RWPE2 (cell line): ENCODE data around the gene USP33.
"Not testable (repeated sequence)": the region's sequence is repeated elsewhere in the genome, so short reads cannot be mapped to it uniquely, and the experiment has no call there.

ENCODE experiments used
- ATAC-seq: fragments of 200-7000 bp; cut with Tn5 transposase; 3 replicates; pipeline ENCODE4 v1.9.1; 2021; ENCODE audit warnings: low read depth
- DNase-seq: peaks from one replicate; pipeline ENCODE4 v3.0.0-alpha.2; 2020; ENCODE audit warnings: low spot score
- H3K27ac ChIP-seq: fragments of 450-650 bp; 2 replicates; pipeline ENCODE4 v1.5.1; 2017; ENCODE audit warnings: mild to moderate bottlenecking; ENCODE audit not compliant: poor library complexity, severe bottlenecking
- H3K27me3 ChIP-seq: fragments of 250-450 bp; sonication (Bioruptor Pico); 2 replicates; pipeline ENCODE4 v1.5.1; 2021; ENCODE audit warnings: mild to moderate bottlenecking, moderate library complexity; ENCODE audit not compliant: insufficient read depth, poor library complexity, severe bottlenecking
- H3K36me3 ChIP-seq: fragments of 250-450 bp; sonication (Bioruptor Pico); 2 replicates; pipeline ENCODE4 v1.5.1; 2020; ENCODE audit warnings: low read depth, mild to moderate bottlenecking, moderate library complexity
- H3K4me1 ChIP-seq: fragments of 250-450 bp; sonication (Bioruptor Pico); 2 replicates; pipeline ENCODE4 v1.5.1; 2021; ENCODE audit warnings: mild to moderate bottlenecking, moderate library complexity; ENCODE audit not compliant: insufficient read depth, poor library complexity, severe bottlenecking
- H3K4me3 ChIP-seq: fragments of 250-450 bp; sonication (Bioruptor Pico); 2 replicates; pipeline ENCODE4 v1.5.1; 2021; ENCODE audit warnings: mild to moderate bottlenecking, moderate library complexity; ENCODE audit not compliant: severe bottlenecking
- H3K9me3 ChIP-seq: fragments of 250-450 bp; sonication (Bioruptor Pico); 2 replicates; pipeline ENCODE4 v1.5.1; 2021; ENCODE audit warnings: mild to moderate bottlenecking, moderate library complexity; ENCODE audit not compliant: severe bottlenecking
- CTCF ChIP-seq: fragments of 450-650 bp; IDR thresholded peaks from one replicate; pipeline ENCODE4 v1.5.1; 2017; ENCODE audit warnings: mild to moderate bottlenecking, moderate library complexity; ENCODE audit not compliant: poor library complexity, severe bottlenecking

The USP33 gene

DNA sequence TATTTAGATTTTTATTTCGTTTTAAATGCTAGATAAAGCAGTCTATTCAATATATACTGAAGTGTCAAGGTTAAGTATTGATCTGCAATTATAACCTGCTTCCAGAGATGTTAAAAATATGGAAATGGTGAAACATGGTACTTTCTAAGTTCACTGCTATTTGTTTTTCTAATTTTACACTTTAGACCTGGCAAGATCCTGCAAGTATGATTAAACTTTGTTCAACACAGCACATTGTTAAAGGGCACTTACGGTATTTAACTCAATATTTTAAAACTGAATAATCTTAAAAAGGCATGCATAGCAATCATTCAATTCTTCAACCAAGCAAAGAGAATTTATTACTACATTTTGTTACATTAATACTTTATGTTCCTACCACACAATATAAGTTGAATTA, 41.5 kb downstream of the USP33 start:
- no peak for ATAC-seq
- peaks cover 67% of the 10 kb centered on the region for H3K36me3 ChIP-seq

DNA sequence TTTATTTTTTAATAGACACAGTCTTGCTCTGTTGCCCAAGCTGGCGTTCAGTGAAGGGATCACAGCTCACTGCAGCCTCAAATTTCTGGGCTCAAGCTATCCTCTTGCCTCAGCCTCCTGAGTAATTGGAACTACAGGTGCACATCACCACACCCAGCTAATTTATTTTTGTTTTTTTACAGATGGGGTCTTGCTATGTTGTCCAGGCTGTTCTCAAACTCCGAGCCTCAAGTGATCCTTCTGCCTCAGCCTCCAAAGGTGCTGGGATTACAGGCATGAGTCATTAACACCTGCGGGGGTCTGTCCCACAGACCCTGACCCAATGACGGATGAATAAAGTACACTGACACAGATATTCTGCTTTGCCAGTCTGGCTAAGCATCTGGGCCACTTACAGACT, 43.6 kb downstream of the USP33 start:
- H3K4me3 ChIP-seq, result no peak overlapping the region
- no peak overlapping the region for H3K27ac ChIP-seq
- peaks cover 65% of the 10 kb centered on the region for H3K36me3 ChIP-seq
- DNase-seq (no peak), ATAC-seq (no peak)
- H3K27me3 ChIP-seq, result no peaks in the 10 kb centered on the region
- no peaks in the 10 kb centered on the region for H3K4me1 ChIP-seq
- TF ChIP-seq CTCF, result no peak
- peaks cover 4% of the 10 kb centered on the region for H3K9me3 ChIP-seq

More for the DNA sequence above, 41.5 kb downstream of the USP33 start:
- Histone ChIP-seq H3K27me3 (no peaks in the 10 kb centered on the region), H3K4me3 (no peak overlapping the region), H3K27ac (no peak overlapping the region), H3K4me1 (no peaks in the 10 kb centered on the region), H3K9me3 (peaks cover 4% of the 10 kb centered on the region)
- DNase-seq, result no peak
- no peak for TF ChIP-seq CTCF

- H3K4me3 ChIP-seq, result no peak overlapping the region
- H3K36me3 ChIP-seq, result peaks cover 56% of the 10 kb centered on the region
- no peak for TF ChIP-seq CTCF
- ATAC-seq (no peak), DNase-seq (no peak)
- H3K27ac ChIP-seq, result no peak overlapping the region
- H3K4me1 ChIP-seq, result no peaks in the 10 kb centered on the region
- H3K27me3 ChIP-seq, result no peaks in the 10 kb centered on the region
- no peaks in the 10 kb centered on the region for H3K9me3 ChIP-seq
Observed at GRCh38 chr1:77709727-77710126, 49.9 kb downstream of the USP33 start.

DNA sequence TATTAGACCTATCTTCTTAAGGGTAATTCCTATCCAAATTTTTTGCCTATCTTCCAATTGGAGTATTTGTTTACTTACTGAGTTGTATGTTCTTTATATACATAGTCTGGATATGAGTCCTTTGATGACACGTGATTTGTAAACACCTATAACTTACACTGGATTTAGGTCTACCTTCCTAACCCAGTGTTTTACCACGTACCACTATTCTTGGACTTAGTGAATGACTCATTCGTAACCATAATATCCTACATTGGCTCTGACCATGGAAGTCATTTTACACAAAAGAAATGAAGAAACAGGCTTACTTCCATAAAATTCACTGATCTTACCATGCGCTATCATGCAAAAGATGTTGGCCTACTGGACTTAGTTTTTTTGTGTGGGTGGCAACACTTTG, 53.3 kb downstream of the USP33 start:
- Histone ChIP-seq H3K27ac (no peak overlapping the region), H3K9me3 (no peaks in the 10 kb centered on the region), H3K4me1 (no peaks in the 10 kb centered on the region), H3K4me3 (no peak overlapping the region), H3K36me3 (peaks cover 32% of the 10 kb centered on the region), H3K27me3 (no peaks in the 10 kb centered on the region)
- ATAC-seq (no peak; the same call in 2 of the 3 replicates), DNase-seq (no peak)
- no peak for TF ChIP-seq CTCF

GRCh38 chr1:77704736-77705135, 54.9 kb downstream of the USP33 start:
- Histone ChIP-seq H3K27me3 (no peaks in the 10 kb centered on the region), H3K4me1 (no peaks in the 10 kb centered on the region), H3K27ac (no peak overlapping the region), H3K9me3 (no peaks in the 10 kb centered on the region), H3K36me3 (peaks cover 19% of the 10 kb centered on the region), H3K4me3 (no peak overlapping the region)
- DNase-seq, result no peak
- ATAC-seq, result no peak
- TF ChIP-seq CTCF, result no peak

DNA sequence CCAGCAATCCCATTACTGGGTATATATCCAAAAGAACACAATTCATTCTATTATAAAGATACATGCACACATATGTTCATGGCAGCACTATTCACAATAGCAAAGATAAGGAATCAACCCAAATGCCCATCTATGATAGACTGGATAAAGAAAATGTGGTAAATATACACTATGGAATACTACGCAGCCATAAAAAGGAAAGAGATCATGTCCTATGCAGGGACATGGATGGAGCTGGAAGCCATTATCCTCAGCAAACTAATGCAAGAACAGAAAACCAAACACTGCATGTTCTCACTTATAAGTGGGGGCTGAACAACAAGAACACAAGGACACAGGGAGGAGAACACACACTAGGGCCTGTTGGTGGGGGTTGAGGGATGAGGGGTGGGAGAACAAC, 60.0 kb downstream of the USP33 start:
- peaks cover 27% of the 10 kb centered on the region for H3K36me3 ChIP-seq
- not testable (repeated sequence) for H3K9me3 ChIP-seq, DNase-seq, ATAC-seq, H3K27me3 ChIP-seq, H3K27ac ChIP-seq, H3K4me1 ChIP-seq, H3K4me3 ChIP-seq
